ENCODE measurements around the gene FOXRED2. TPM values are rescaled to one million over a fixed set of nuclear protein-coding genes. Genes with fewer than 3 reads are reported as not detected.

FOXRED2 gene
- total RNA-seq, 1 donor from 2014 or later = 13.2 TPM

- Histone ChIP-seq H3K27me3 (ENCODE audit: low read depth) (no peaks in the 10 kb centered on the region), H3K4me3 (no peak overlapping the region), H3K27ac (no peak overlapping the region), H3K9me3 (no peaks in the 10 kb centered on the region), H3K4me1 (peaks cover 7% of the 10 kb centered on the region), H3K36me3 (peaks cover 17% of the 10 kb centered on the region)
- TF ChIP-seq, protein P1, sequence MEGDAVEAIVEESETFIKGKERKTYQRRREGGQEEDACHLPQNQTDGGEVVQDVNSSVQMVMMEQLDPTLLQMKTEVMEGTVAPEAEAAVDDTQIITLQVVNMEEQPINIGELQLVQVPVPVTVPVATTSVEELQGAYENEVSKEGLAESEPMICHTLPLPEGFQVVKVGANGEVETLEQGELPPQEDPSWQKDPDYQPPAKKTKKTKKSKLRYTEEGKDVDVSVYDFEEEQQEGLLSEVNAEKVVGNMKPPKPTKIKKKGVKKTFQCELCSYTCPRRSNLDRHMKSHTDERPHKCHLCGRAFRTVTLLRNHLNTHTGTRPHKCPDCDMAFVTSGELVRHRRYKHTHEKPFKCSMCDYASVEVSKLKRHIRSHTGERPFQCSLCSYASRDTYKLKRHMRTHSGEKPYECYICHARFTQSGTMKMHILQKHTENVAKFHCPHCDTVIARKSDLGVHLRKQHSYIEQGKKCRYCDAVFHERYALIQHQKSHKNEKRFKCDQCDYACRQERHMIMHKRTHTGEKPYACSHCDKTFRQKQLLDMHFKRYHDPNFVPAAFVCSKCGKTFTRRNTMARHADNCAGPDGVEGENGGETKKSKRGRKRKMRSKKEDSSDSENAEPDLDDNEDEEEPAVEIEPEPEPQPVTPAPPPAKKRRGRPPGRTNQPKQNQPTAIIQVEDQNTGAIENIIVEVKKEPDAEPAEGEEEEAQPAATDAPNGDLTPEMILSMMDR (IDR thresholded peaks at IDR 0.05) = peak; percentile 60
- DNase-seq = no peak
- intact Hi-C loops (cut with DNase I) = no loop called here
- ATAC-seq = no peak
Observed at GRCh38 chr22:36486619-36487384, 20.0 kb downstream of the FOXRED2 start.

DNA sequence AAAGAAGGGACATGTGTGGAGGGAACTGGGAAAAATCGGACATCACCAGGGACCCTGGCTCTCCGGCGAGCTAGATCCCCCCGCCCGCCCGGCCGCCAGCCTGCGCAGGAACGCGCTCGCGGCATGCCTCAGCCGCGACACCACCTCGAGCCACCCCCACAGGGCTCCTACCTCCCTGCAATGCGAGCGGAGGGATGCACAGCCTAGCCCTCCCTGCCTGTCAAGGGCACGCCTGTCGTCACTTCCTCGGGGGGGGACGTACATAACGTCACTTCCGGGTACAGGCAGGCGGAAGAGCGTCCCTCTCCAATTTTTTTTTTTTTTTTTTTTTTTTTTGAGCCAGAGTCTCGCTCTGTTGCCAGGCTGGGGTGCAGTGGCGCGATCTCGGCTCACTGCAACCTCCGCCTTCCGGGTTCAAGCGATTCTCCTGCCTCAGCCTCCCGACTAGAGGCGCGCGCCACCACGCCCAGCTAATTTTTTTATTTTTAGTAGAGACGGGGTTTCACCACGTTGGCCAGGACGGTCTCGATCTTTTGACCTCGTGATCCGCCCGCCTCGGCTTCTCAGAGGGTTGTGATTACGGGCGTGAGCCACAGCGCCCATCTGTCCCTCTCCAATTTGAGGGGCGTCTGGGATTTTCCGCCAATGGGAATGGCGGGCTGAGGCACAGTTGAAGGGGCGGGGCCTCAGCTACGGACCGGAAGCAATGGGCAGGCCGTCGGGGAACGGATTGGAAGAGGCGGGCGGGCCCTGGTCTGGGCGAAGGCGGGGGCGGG, 25.3 kb downstream of the FOXRED2 start, which contains the start of gene TXN2:
TXN2 (minus strand) TSS at position 248 of the 776 bp plus-strand sequence. CDS start 803 bp downstream, outside the sequence.
- Histone ChIP-seq H3K4me3 (peak within 1 kb of the TSS; percentile 87), H3K4me1 (peaks cover 18% of the 10 kb centered on the region), H3K27me3 (ENCODE audit: low read depth) (no peaks in the 10 kb centered on the region), H3K9me3 (no peaks in the 10 kb centered on the region), H3K27ac (peak within 1 kb of the TSS; percentile 99), H3K36me3 (peaks cover 39% of the 10 kb centered on the region)
- TF ChIP-seq, protein P1 (IDR thresholded peaks at IDR 0.05) = no peak
- ATAC-seq (peak; percentile 97), DNase-seq (peak; percentile 98)
- intact Hi-C loops (cut with DNase I) = no loop called here

DNA sequence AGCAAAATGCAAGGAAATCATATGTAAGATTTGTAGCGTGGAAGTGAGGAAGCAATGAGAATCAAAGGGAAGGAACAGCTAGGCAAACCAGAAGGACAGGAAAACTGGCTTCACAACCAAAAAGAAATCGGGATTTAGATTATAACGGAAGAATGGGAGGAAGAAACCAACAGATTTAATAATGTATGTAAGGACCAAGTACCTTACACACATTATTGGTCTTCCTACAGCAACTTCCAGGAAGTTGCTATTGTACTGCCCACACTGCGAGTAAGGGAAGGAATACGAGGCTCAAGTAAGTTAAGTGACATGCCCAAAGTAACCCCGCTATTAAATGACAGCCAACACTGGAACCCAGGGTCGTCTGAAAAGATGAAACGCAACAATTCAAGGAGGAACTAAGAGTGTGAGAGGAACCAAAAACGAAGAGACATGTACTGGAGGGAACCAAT, 25.9 kb downstream of the FOXRED2 start:
- intact Hi-C loops (cut with DNase I) = no loop called here

DNA sequence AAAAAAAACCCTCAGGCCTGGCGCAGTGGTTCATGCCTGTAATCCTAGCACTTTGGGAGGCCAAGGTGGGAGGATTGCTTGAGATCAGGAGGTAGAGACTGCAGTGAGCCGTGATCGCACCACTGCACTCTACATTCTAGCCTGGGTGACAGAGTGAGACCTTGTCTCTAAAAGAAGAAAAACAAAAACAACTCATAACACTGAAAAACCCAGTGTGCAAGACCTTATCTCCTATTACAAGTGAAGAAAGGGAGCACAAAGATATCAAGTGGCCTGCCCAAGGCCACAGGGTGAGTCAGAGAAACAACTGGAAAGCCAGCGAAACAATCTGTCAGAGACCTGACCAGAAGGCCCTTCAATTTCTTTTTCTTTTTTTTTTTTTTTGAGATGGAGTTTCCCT, 27.9 kb downstream of the FOXRED2 start:
- no peaks in the 10 kb centered on the region for H3K9me3 ChIP-seq
- H3K27ac ChIP-seq = no peak overlapping the region
- TF ChIP-seq, protein P1 (IDR thresholded peaks at IDR 0.05) = no peak
- ATAC-seq (no peak), DNase-seq (no peak)
- intact Hi-C loops (cut with DNase I) = loop anchor here (10.0 kb wide), 1 partner anchor 174 kb away; no protein-coding TSS in a partner anchor
- H3K4me3 ChIP-seq = no peak overlapping the region
- H3K36me3 ChIP-seq = peaks cover 66% of the 10 kb centered on the region
- H3K27me3 ChIP-seq (ENCODE audit: low read depth) = no peaks in the 10 kb centered on the region
- H3K4me1 ChIP-seq = peaks cover 23% of the 10 kb centered on the region

More for the DNA sequence above, 25.9 kb downstream of the FOXRED2 start:
- H3K27ac ChIP-seq = peak overlapping the region; percentile 99
- no peaks in the 10 kb centered on the region for H3K9me3 ChIP-seq
- DNase-seq (no peak), ATAC-seq (no peak)
- H3K4me1 ChIP-seq = peaks cover 18% of the 10 kb centered on the region
- peak overlapping the region; percentile 87 for H3K4me3 ChIP-seq
- peaks cover 46% of the 10 kb centered on the region for H3K36me3 ChIP-seq
- TF ChIP-seq, protein P1 (IDR thresholded peaks at IDR 0.05) = no peak
- H3K27me3 ChIP-seq (ENCODE audit: low read depth) = no peaks in the 10 kb centered on the region

GRCh38 chr22:36475341-36475740, 31.5 kb downstream of the FOXRED2 start:
- Histone ChIP-seq H3K9me3 (no peaks in the 10 kb centered on the region), H3K36me3 (peaks cover 95% of the 10 kb centered on the region), H3K27me3 (ENCODE audit: low read depth) (no peaks in the 10 kb centered on the region), H3K4me1 (peaks cover 17% of the 10 kb centered on the region), H3K4me3 (no peak overlapping the region), H3K27ac (no peak overlapping the region)
- ATAC-seq (no peak), DNase-seq (no peak)
- TF ChIP-seq, protein P1 (IDR thresholded peaks at IDR 0.05) = no peak
- intact Hi-C loops (cut with DNase I) = loop anchor here (10.0 kb wide), 1 partner anchor 171 kb away; no protein-coding TSS in a partner anchor

Measured in lower lobe of right lung (tissue), 2 donors.